IMR-90 (cell line): ENCODE measurements around the gene RNF34. TPM values are rescaled to one million over a fixed set of nuclear protein-coding genes. Genes with fewer than 3 reads are reported as not detected.

Experiments
- ATAC-seq: fragments of 200-7000 bp; cut with Tn5 transposase; 2 replicates; pipeline ENCODE4 v1.9.1; 2020; ENCODE audit warnings: low read depth, mild to moderate bottlenecking, moderate library complexity
- BruUV-seq: library from RNA; stranded (reverse); fragments of 400-500 nt; replicated peaks from 2 replicates; lab custom pipeline; 2021; lab: Mats Ljungman, UMichigan
- CTCF ChIA-PET: fragments of 300-600 bp; formaldehyde crosslinking; extraction: SDS; loops from one replicate; lab custom pipeline; 2021; ENCODE audit warnings: antibody characterized with exemption; lab: Yijun Ruan, JAX
- POLR2A ChIA-PET: fragments of 300-600 bp; sonication (Branson Sonifier 250); formaldehyde crosslinking; loops from one replicate; lab custom pipeline; 2022; ENCODE audit warnings: antibody characterized with exemption; ENCODE audit not compliant: unreplicated experiment; lab: Charles Lee
- DNase-seq: peaks from one replicate; pipeline ENCODE4 v3.0.0; 2013
- H2AFZ ChIP-seq: replicated peaks from 2 replicates; pipeline ENCODE3; 2013; ENCODE audit warnings: low read length, mild to moderate bottlenecking; ENCODE audit not compliant: poor library complexity
- H2AK5ac ChIP-seq: 2 replicates; pipeline ENCODE4 v1.6.1; 2013; ENCODE audit warnings: low read depth, low read length, inconsistent platforms
- H2AK9ac ChIP-seq: replicated peaks from 2 replicates; pipeline ENCODE3; 2013; ENCODE audit warnings: mild to moderate bottlenecking, low read depth, low read length, moderate library complexity; ENCODE audit not compliant: poor library complexity
- H2BK120ac ChIP-seq: 2 replicates; pipeline ENCODE4 v1.6.1; 2013; ENCODE audit warnings: low read depth, low read length, inconsistent platforms
- H2BK15ac ChIP-seq: 3 replicates; pipeline ENCODE4 v1.6.1; 2013; ENCODE audit warnings: low read depth, low read length, inconsistent platforms
- H2BK20ac ChIP-seq: 2 replicates; pipeline ENCODE4 v1.6.1; 2013; ENCODE audit warnings: low read depth, mild to moderate bottlenecking, inconsistent platforms, low read length, moderate library complexity
- H2BK5ac ChIP-seq: 2 replicates; pipeline ENCODE4 v1.6.1; 2013; ENCODE audit warnings: mild to moderate bottlenecking, low read depth, low read length, inconsistent platforms; ENCODE audit not compliant: poor library complexity, severe bottlenecking
- H3K14ac ChIP-seq: replicated peaks from 2 replicates; pipeline ENCODE4 v1.6.1; 2013; ENCODE audit warnings: low read depth, low read length, inconsistent platforms
- H3K18ac ChIP-seq: 2 replicates; pipeline ENCODE4 v1.6.1; 2013; ENCODE audit warnings: low read depth, low read length, control low read depth
- H3K23ac ChIP-seq: 2 replicates; pipeline ENCODE4 v1.6.1; 2013; ENCODE audit warnings: low read depth, low read length, inconsistent platforms
- H3K27ac ChIP-seq: 2 replicates; pipeline ENCODE4 v1.5.1; 2013; ENCODE audit warnings: mild to moderate bottlenecking, control low read depth, low read length; ENCODE audit not compliant: insufficient read depth
- H3K27me3 ChIP-seq: 2 replicates; pipeline ENCODE4 v1.6.1; 2013; ENCODE audit warnings: low read length; ENCODE audit not compliant: control insufficient read depth, insufficient read depth
- H3K36me3 ChIP-seq: 2 replicates; pipeline ENCODE4 v1.6.1; 2013; ENCODE audit warnings: low read length, mixed read lengths; ENCODE audit not compliant: control insufficient read depth, insufficient read depth
- H3K4ac ChIP-seq: 2 replicates; pipeline ENCODE4 v1.6.1; 2013; ENCODE audit warnings: low read depth, low read length, inconsistent platforms
- H3K4me1 ChIP-seq: 2 replicates; pipeline ENCODE4 v1.6.1; 2013; ENCODE audit warnings: low read length, mixed read lengths; ENCODE audit not compliant: control insufficient read depth, insufficient read depth
- H3K4me2 ChIP-seq: 2 replicates; pipeline ENCODE4 v1.6.1; 2013; ENCODE audit warnings: low read depth, mild to moderate bottlenecking, control low read depth, low read length, moderate library complexity
- H3K4me3 ChIP-seq: 2 replicates; pipeline ENCODE4 v1.5.1; 2013; ENCODE audit warnings: low read depth, mild to moderate bottlenecking, control low read depth, low read length, moderate library complexity; ENCODE audit not compliant: insufficient read depth
- H3K56ac ChIP-seq: 2 replicates; pipeline ENCODE4 v1.6.1; 2013; ENCODE audit warnings: low read length, inconsistent platforms; ENCODE audit not compliant: insufficient read depth; ENCODE audit errors: extremely low read depth
- H3K79me1 ChIP-seq, 2 experiments: 2 replicates each; pipeline ENCODE4 v1.6.1; 2013; ENCODE audit warnings: low read length in 2 of 2, inconsistent platforms in 1 of 2, low read depth in 1 of 2
- H3K9ac ChIP-seq: 2 replicates; pipeline ENCODE4 v1.6.1; 2013; ENCODE audit warnings: low read depth, low read length, control low read depth
- H3K9me1 ChIP-seq: 2 replicates; pipeline ENCODE4 v1.6.1; 2013; ENCODE audit warnings: low read length, inconsistent platforms; ENCODE audit not compliant: insufficient read depth
- H3K9me3 ChIP-seq: 2 replicates; pipeline ENCODE4 v1.6.1; 2013; ENCODE audit warnings: low read length; ENCODE audit not compliant: control insufficient read depth, insufficient read depth
- H4K20me1 ChIP-seq: 2 replicates; pipeline ENCODE4 v1.6.1; 2013; ENCODE audit warnings: low read length, inconsistent platforms; ENCODE audit not compliant: insufficient read depth
- H4K5ac ChIP-seq: 2 replicates; pipeline ENCODE4 v1.6.1; 2013; ENCODE audit warnings: mild to moderate bottlenecking, low read depth, low read length, control low read depth
- H4K8ac ChIP-seq, 2 experiments: 2 replicates each; pipeline ENCODE4 v1.6.1; 2013; ENCODE audit warnings: low read depth in 2 of 2, low read length in 2 of 2, control low read depth in 1 of 2, inconsistent platforms in 1 of 2
- H4K91ac ChIP-seq: 2 replicates; pipeline ENCODE4 v1.6.1; 2013; ENCODE audit warnings: low read depth, low read length, inconsistent platforms; ENCODE audit not compliant: insufficient read depth
- BHLHE40 ChIP-seq: fragments of 150-350 bp; IDR thresholded peaks from 2 replicates; pipeline ENCODE4 v1.6.1; 2016; ENCODE audit warnings: mild to moderate bottlenecking, low read depth, low read length
- CEBPB ChIP-seq: IDR thresholded peaks from 2 replicates; pipeline ENCODE4 v1.6.1; 2012; ENCODE audit warnings: low read depth, low read length, improper control_type of control experiment
- CHD1 ChIP-seq: IDR thresholded peaks from 2 replicates; pipeline ENCODE4 v1.6.1; 2012; ENCODE audit warnings: low read depth, low read length, improper control_type of control experiment
- FOS ChIP-seq: fragments of 150-350 bp; IDR thresholded peaks from 2 replicates; pipeline ENCODE4 v1.6.1; 2016; ENCODE audit warnings: low read depth, low read length
- MAFK ChIP-seq: IDR thresholded peaks from 2 replicates; pipeline ENCODE4 v1.6.1; 2012; ENCODE audit warnings: low read depth, low read length, improper control_type of control experiment
- MAZ ChIP-seq: IDR thresholded peaks from 2 replicates; pipeline ENCODE4 v1.6.1; 2012; ENCODE audit warnings: low read depth, mild to moderate bottlenecking, low read length, improper control_type of control experiment, moderate library complexity, borderline replicate concordance
- MXI1 ChIP-seq: IDR thresholded peaks from 2 replicates; pipeline ENCODE4 v1.6.1; 2012; ENCODE audit warnings: low read depth, mild to moderate bottlenecking, low read length, moderate library complexity, borderline replicate concordance
- NFE2L2 ChIP-seq: fragments of 150-350 bp; IDR thresholded peaks from 2 replicates; pipeline ENCODE4 v1.6.1; 2016; ENCODE audit warnings: low read depth, mild to moderate bottlenecking, low read length
- POLR2A ChIP-seq: IDR thresholded peaks from 2 replicates; pipeline ENCODE4 v1.6.1; 2012; ENCODE audit warnings: mild to moderate bottlenecking, low read depth, low read length
- RAD21 ChIP-seq: IDR thresholded peaks from 2 replicates; pipeline ENCODE4 v1.6.1; 2012; ENCODE audit warnings: low read length, improper control_type of control experiment
- RCOR1 ChIP-seq: IDR thresholded peaks from 2 replicates; pipeline ENCODE4 v1.6.1; 2012; ENCODE audit warnings: mild to moderate bottlenecking, low read length, improper control_type of control experiment; ENCODE audit not compliant: insufficient replicate concordance
- RFX5 ChIP-seq: IDR thresholded peaks from 2 replicates; pipeline ENCODE4 v1.8.0; 2012; ENCODE audit warnings: low read depth, mild to moderate bottlenecking, low read length, moderate library complexity
- SMC3 ChIP-seq: fragments of 150-350 bp; IDR thresholded peaks from 2 replicates; pipeline ENCODE4 v1.6.1; 2016; ENCODE audit warnings: low read depth, mild to moderate bottlenecking, antibody characterized with exemption, low read length, moderate library complexity
- USF2 ChIP-seq: fragments of 150-350 bp; IDR thresholded peaks from 2 replicates; pipeline ENCODE4 v1.6.1; 2017; ENCODE audit warnings: mild to moderate bottlenecking, antibody characterized with exemption, low read length, low read depth
- WGBS, 2 experiments: methylation state at CpG; one replicate each; pipeline versions ENCODE4 v1.1.5 to v1.1.7; 2013; ENCODE audit warnings: missing lambda C conversion rate in 2 of 2; ENCODE audit not compliant: insufficient read length in 1 of 2; ENCODE audit errors: extremely low coverage in 2 of 2; 5-methylcytosine and 5-hydroxymethylcytosine counted together
- dilution Hi-C: fragments of 300-500 bp; cut with HindIII; formaldehyde crosslinking; loops from one replicate; pipeline ENCODE4 v1.14.3; 2018; ENCODE audit warnings: low sequenced_read_pairs; ENCODE audit not compliant: unreplicated experiment
- in situ Hi-C: fragments of 300-500 bp; cut with MboI; formaldehyde crosslinking; loops from 3 replicates; pipeline ENCODE4 v1.14.3; 2019; ENCODE audit warnings: low sequenced_read_pairs, inconsistent platforms, mixed read lengths
- intact Hi-C: fragments of 100-400 bp; cut with micrococcal nuclease; formaldehyde crosslinking; loops from 2 replicates; pipeline ENCODE4 v1.10.0; 2022
- polyA plus RNA-seq, 3 experiments: library from polyadenylated mRNA; depleted of rRNA; stranded (reverse); fragments of >200 nt; gene quantifications; 2 replicates each; pipeline ENCODE4 v1.2.3, GENCODE V29; 2012; ENCODE audit warnings: low replicate concordance in 1 of 3
- total RNA-seq: library from RNA; depleted of rRNA; stranded (reverse); fragments of >200 nt; gene quantifications from 2 replicates; pipeline ENCODE4 v1.2.3, GENCODE V29; 2012
- TF ChIP-seq, protein P1 (sequence below): conservative IDR thresholded peaks from 2 replicates; pipeline ENCODE4 v1.5.1; 2012; ENCODE audit warnings: mild to moderate bottlenecking, low read depth, low read length, improper control_type of control experiment
- TF ChIP-seq, protein P2 (sequence below): fragments of 150-350 bp; IDR thresholded peaks from 2 replicates; pipeline ENCODE4 v1.6.1; 2016; ENCODE audit warnings: low read depth, mild to moderate bottlenecking, low read length, moderate library complexity, borderline replicate concordance

The RNF34 gene
- total and polyA plus RNA-seq, 2 of the 4 experiments (the other 2 are of a cell fraction), result 33.2 to 69.5 TPM

- no CpG with 5 or more reads among the region's 5 CpGs for WGBS, 2 experiments
These were observed 1.6 kb upstream of the RNF34 start for GRCh38 chr12:121398355-121398754.

More at GRCh38 chr12:121398355-121398754, 1.6 kb upstream of the RNF34 start:
- Histone ChIP-seq H2BK20ac (no peak overlapping the region), H3K9me3 (no peaks in the 10 kb centered on the region), H3K4me3 (no peak overlapping the region), H3K27me3 (no peaks in the 10 kb centered on the region), H3K9ac (no peak overlapping the region), H3K79me1 (peaks cover 7 to 29% of the 10 kb centered on the region in 2 experiments; a peak in 2 of 4 replicates), H2BK15ac (no peak overlapping the region), H2AK5ac (no peak overlapping the region; the same call in 1 of the 2 replicates), H3K36me3 (no peaks in the 10 kb centered on the region), H2AK9ac (no peak overlapping the region), H3K23ac (no peak overlapping the region), H3K14ac (no peak overlapping the region), H2BK5ac (no peak overlapping the region), H4K8ac (no peak overlapping the region; a peak in 1 of 4 replicates), H3K18ac (no peak overlapping the region), H4K20me1 (no peaks in the 10 kb centered on the region; the same call in 1 of the 2 replicates), H2BK120ac (no peak overlapping the region), H3K56ac (no peak overlapping the region), H3K9me1 (no peaks in the 10 kb centered on the region), H3K4ac (no peak overlapping the region), H3K27ac (no peak overlapping the region), H2AFZ (no peak overlapping the region), H4K5ac (no peak overlapping the region), H4K91ac (no peak overlapping the region), H3K4me2 (no peak overlapping the region), H3K4me1 (no peaks in the 10 kb centered on the region; the same call in 1 of the 2 replicates)
- in situ Hi-C loops (no loop called here), intact Hi-C loops (no loop called here), dilution Hi-C loops (no loop called here)
- ChIA-PET POLR2A (no interaction called here), CTCF (no interaction called here)
- ATAC-seq (no peak), DNase-seq (no peak)
- no TSS peak for BruUV-seq
- TF ChIP-seq MXI1 (no peak), POLR2A (no peak), CEBPB (no peak), NFE2L2 (no peak), SMC3 (no peak), RFX5 (no peak), RCOR1 (no peak), RAD21 (no peak), FOS (no peak), MAFK (no peak), BHLHE40 (no peak), MAZ (no peak), USF2 (no peak), CHD1 (no peak)
- TF ChIP-seq, protein P1, sequence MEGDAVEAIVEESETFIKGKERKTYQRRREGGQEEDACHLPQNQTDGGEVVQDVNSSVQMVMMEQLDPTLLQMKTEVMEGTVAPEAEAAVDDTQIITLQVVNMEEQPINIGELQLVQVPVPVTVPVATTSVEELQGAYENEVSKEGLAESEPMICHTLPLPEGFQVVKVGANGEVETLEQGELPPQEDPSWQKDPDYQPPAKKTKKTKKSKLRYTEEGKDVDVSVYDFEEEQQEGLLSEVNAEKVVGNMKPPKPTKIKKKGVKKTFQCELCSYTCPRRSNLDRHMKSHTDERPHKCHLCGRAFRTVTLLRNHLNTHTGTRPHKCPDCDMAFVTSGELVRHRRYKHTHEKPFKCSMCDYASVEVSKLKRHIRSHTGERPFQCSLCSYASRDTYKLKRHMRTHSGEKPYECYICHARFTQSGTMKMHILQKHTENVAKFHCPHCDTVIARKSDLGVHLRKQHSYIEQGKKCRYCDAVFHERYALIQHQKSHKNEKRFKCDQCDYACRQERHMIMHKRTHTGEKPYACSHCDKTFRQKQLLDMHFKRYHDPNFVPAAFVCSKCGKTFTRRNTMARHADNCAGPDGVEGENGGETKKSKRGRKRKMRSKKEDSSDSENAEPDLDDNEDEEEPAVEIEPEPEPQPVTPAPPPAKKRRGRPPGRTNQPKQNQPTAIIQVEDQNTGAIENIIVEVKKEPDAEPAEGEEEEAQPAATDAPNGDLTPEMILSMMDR, result no peak
- TF ChIP-seq, protein P2, sequence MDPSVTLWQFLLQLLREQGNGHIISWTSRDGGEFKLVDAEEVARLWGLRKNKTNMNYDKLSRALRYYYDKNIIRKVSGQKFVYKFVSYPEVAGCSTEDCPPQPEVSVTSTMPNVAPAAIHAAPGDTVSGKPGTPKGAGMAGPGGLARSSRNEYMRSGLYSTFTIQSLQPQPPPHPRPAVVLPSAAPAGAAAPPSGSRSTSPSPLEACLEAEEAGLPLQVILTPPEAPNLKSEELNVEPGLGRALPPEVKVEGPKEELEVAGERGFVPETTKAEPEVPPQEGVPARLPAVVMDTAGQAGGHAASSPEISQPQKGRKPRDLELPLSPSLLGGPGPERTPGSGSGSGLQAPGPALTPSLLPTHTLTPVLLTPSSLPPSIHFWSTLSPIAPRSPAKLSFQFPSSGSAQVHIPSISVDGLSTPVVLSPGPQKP, result no peak
